ENCODE results near the gene CD28. TPM values are rescaled to one million over a fixed set of nuclear protein-coding genes. Genes with fewer than 3 reads are reported as not detected.

Gene CD28
- 1 to 10 TPM in 1 of 6 experiments, under 1 TPM in 5; 0.16 to 1.6 (median 0.46) TPM for total RNA-seq
- long read RNA-seq: 0 reads

GRCh38 chr2:203706403-203706802 lies at the start of gene CD28:
CD28 (plus strand) TSS chr2:203706639; CDS start chr2:203706697, 58 bp downstream.
- DNase-seq (peak in 2 of 3 donors; percentile 39 to 61), ATAC-seq (peak; percentile 57 to 65 (median 60))
- Histone ChIP-seq H3K36me3 (no peaks in the 10 kb centered on the region), H3K9me3 (no peaks in the 10 kb centered on the region), H3K27ac (no peak within 1 kb of the TSS), H3K4me3 (no peak within 1 kb of the TSS), H3K4me1 (no peaks in the 10 kb centered on the region), H3K27me3 (no peaks in the 10 kb centered on the region)
- TF ChIP-seq CTCF (IDR thresholded peaks at IDR 0.05) (no peak), POLR2A (IDR thresholded peaks at IDR 0.05) (no peak)
- intact Hi-C loops (cut with DNase I): no loop called here
- 52% methylated on average over 9 of the region's 9 CpGs for WGBS (ENCODE audit: insufficient coverage, low coverage, low lambda C conversion rate, missing lambda C conversion rate)

- H3K4me1 ChIP-seq: peaks cover 0 to 17% (median 10%) of the 10 kb centered on the region in 4 donors
- ATAC-seq (peak in 1 of 4 donors; percentile 11), DNase-seq (no peak)
- H3K27ac ChIP-seq: no peak overlapping the region
- no peaks in the 10 kb centered on the region for H3K36me3 ChIP-seq
- intact Hi-C loops (cut with DNase I): no loop called here
- WGBS (ENCODE audit: insufficient coverage, low coverage, low lambda C conversion rate, missing lambda C conversion rate): 68% methylated on average over 4 of the region's 4 CpGs
- TF ChIP-seq CTCF (IDR thresholded peaks at IDR 0.05): no peak
- no peak for TF ChIP-seq POLR2A (IDR thresholded peaks at IDR 0.05)
- no peaks in the 10 kb centered on the region for H3K27me3 ChIP-seq
- no peaks in the 10 kb centered on the region for H3K9me3 ChIP-seq
- H3K4me3 ChIP-seq: no peak overlapping the region
These were observed 46.9 kb upstream of the CD28 start for GRCh38 chr2:203659331-203660049.

- no peak overlapping the region for H3K4me3 ChIP-seq
- no peaks in the 10 kb centered on the region for H3K36me3 ChIP-seq
- ATAC-seq (no peak), DNase-seq (no peak)
- TF ChIP-seq CTCF (IDR thresholded peaks at IDR 0.05) (no peak), POLR2A (IDR thresholded peaks at IDR 0.05) (no peak)
- H3K27me3 ChIP-seq: no peaks in the 10 kb centered on the region
- H3K9me3 ChIP-seq: no peaks in the 10 kb centered on the region
- intact Hi-C loops (cut with DNase I): no loop called here
- peaks cover 0 to 17% (median 10%) of the 10 kb centered on the region in 4 donors for H3K4me1 ChIP-seq
- H3K27ac ChIP-seq: no peak overlapping the region
- 94% methylated on average over 2 of the region's 2 CpGs for WGBS (ENCODE audit: insufficient coverage, low coverage, low lambda C conversion rate, missing lambda C conversion rate)
These were observed 46.0 kb upstream of the CD28 start for GRCh38 chr2:203660465-203660864.

- Histone ChIP-seq H3K9me3 (no peaks in the 10 kb centered on the region), H3K27me3 (no peaks in the 10 kb centered on the region), H3K4me3 (no peak overlapping the region), H3K27ac (no peak overlapping the region), H3K4me1 (peaks cover 0 to 10% (median 4%) of the 10 kb centered on the region in 4 donors), H3K36me3 (no peaks in the 10 kb centered on the region)
- 91% methylated on average over 2 of the region's 3 CpGs for WGBS (ENCODE audit: insufficient coverage, low coverage, low lambda C conversion rate, missing lambda C conversion rate)
- no peak for ATAC-seq
- no peak for DNase-seq
- TF ChIP-seq POLR2A (IDR thresholded peaks at IDR 0.05) (no peak), CTCF (IDR thresholded peaks at IDR 0.05) (no peak)
- intact Hi-C loops (cut with DNase I): no loop called here
These were observed 45.0 kb upstream of the CD28 start for GRCh38 chr2:203661279-203661908.
